Natural killer cell (primary cell): ENCODE measurements around the gene ZNF559. TPM values are rescaled to one million over a fixed set of nuclear protein-coding genes. Genes with fewer than 3 reads are reported as not detected.
A peak's percentile ranks its signal among the peaks of the same experiment; 100 is the strongest.

Source experiments
- ATAC-seq, 3 donors: fragments of 150-1000 bp in 2 of 3; fragments of 200-7000 bp in 1 of 3; cut with Tn5 transposase; 1 replicate in 1 of 3; 2 replicates in 2 of 3; pipeline ENCODE4 v1.10.0; 2021; ENCODE audit warnings: mild to moderate bottlenecking in 2 of 3, moderate library complexity in 2 of 3
- DNase-seq, 2 donors: peaks; one replicate each; pipeline versions ENCODE4 v3.0.0 to v3.0.0-alpha.2; 2013 to 2021; ENCODE audit warnings: mixed read lengths in 1 of 2
- H3K27ac ChIP-seq: one replicate; pipeline ENCODE4 v1.5.1; 2013; ENCODE audit warnings: mild to moderate bottlenecking, low read length
- H3K27me3 ChIP-seq: one replicate; pipeline ENCODE4 v1.6.1; 2013; ENCODE audit warnings: low read length; ENCODE audit not compliant: control insufficient read depth, insufficient read depth
- H3K36me3 ChIP-seq: one replicate; pipeline ENCODE4 v1.6.1; 2013; ENCODE audit warnings: low read length; ENCODE audit not compliant: control insufficient read depth, insufficient read depth
- H3K4me1 ChIP-seq: one replicate; pipeline ENCODE4 v1.6.1; 2013; ENCODE audit warnings: low read length; ENCODE audit not compliant: control insufficient read depth, insufficient read depth
- H3K4me3 ChIP-seq: one replicate; pipeline ENCODE4 v1.5.1; 2013; ENCODE audit warnings: low read length
- H3K9me3 ChIP-seq: one replicate; pipeline ENCODE4 v1.6.1; 2013; ENCODE audit warnings: low read length; ENCODE audit not compliant: control insufficient read depth, insufficient read depth
- H3K27ac Mint-ChIP-seq, 2 donors: one replicate each; pipeline ENCODE4 v1.8.0; 2022; ENCODE audit warnings: mild to moderate bottlenecking in 2 of 2, mixed read lengths in 2 of 2, moderate library complexity in 1 of 2
- H3K27me3 Mint-ChIP-seq, 2 donors: one replicate each; pipeline ENCODE4 v1.8.0; 2022; ENCODE audit warnings: low read depth in 2 of 2, mixed read lengths in 2 of 2
- H3K36me3 Mint-ChIP-seq: one replicate; pipeline ENCODE4 v1.8.0; 2022; ENCODE audit warnings: mixed read lengths
- H3K4me1 Mint-ChIP-seq, 2 donors: one replicate each; pipeline ENCODE4 v1.8.0; 2022; ENCODE audit warnings: mixed read lengths in 2 of 2
- H3K4me3 Mint-ChIP-seq: one replicate; pipeline ENCODE4 v1.8.0; 2022; ENCODE audit warnings: mild to moderate bottlenecking, moderate library complexity, mixed read lengths
- H3K9me3 Mint-ChIP-seq, 2 donors: one replicate each; pipeline ENCODE4 v1.8.0; 2022; ENCODE audit warnings: mixed read lengths in 2 of 2
- WGBS: methylation state at CpG from one replicate; pipeline ENCODE4 v1.1.7; 2013; ENCODE audit warnings: missing lambda C conversion rate; ENCODE audit not compliant: insufficient coverage; 5-methylcytosine and 5-hydroxymethylcytosine counted together
- intact Hi-C: fragments of 100-400 bp; cut with micrococcal nuclease; formaldehyde crosslinking; loops from one replicate; pipeline ENCODE4 v1.14.2; 2022
- total RNA-seq, 4 donors: library from RNA; stranded (reverse); fragments of 120-200 nt in 1 of 4; gene quantifications; one replicate each; pipeline versions ENCODE4 v1.2.3 to v1.2.4, GENCODE V29; 2013 to 2022
- TF ChIP-seq, protein P1 (sequence below): fragments of 200-600 bp; IDR thresholded peaks from one replicate; pipeline ENCODE4 v1.8.0; 2022; ENCODE audit warnings: antibody characterized with exemption

Gene ZNF559
- total RNA-seq, 3 donors from 2014 or later (not counting 1 experiment from before 2014, with no cell fraction given) = 10.0 to 20.5 (median 11.4) TPM

DNA sequence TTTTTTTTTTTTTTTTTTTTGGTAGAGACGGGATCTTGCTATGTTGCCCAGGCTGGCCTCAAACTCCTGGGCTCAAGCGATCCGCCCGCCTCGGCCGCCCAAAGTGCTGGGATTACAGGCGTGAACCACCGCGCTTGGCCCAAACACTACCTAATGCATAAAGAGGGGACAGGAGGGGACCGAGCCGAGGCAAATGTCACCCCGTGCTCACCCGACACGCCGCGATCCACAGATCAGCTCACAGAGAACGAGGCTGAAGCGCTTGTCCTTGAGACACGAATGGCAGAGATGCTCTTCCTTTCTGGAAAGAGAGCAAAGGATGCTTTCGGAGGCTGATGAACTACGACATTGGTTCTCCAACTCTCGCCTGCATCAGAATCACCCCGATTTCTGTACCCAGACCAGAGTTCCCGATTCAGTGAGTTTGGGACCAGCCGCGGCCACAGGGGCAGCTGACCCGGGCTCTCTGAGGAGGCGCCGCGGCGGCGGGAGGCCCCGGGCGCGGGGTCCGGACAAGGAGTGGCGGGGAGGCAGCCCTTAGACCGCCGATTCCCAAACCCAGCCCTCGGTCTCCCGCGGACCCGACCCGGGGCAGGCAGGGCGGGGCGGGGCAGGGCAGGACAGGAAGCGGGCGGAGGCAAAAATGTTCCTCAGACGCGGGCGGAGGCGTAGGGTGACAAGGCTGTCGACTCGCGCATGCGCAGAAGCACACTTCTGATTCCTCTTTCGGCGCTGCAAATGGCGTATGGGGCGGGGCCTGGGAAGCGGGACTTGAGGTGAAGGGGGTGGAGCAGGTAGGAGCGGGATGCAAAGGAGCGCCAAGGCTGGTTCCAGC, 14.6 kb upstream of the ZNF559 start, which contains the start of gene ZNF699:
ZNF699 (minus strand) TSS at position 700 of the 835 bp plus-strand sequence. CDS start 4,719 bp downstream, outside the sequence.
- TF ChIP-seq, protein P1, sequence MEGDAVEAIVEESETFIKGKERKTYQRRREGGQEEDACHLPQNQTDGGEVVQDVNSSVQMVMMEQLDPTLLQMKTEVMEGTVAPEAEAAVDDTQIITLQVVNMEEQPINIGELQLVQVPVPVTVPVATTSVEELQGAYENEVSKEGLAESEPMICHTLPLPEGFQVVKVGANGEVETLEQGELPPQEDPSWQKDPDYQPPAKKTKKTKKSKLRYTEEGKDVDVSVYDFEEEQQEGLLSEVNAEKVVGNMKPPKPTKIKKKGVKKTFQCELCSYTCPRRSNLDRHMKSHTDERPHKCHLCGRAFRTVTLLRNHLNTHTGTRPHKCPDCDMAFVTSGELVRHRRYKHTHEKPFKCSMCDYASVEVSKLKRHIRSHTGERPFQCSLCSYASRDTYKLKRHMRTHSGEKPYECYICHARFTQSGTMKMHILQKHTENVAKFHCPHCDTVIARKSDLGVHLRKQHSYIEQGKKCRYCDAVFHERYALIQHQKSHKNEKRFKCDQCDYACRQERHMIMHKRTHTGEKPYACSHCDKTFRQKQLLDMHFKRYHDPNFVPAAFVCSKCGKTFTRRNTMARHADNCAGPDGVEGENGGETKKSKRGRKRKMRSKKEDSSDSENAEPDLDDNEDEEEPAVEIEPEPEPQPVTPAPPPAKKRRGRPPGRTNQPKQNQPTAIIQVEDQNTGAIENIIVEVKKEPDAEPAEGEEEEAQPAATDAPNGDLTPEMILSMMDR = no peak

DNA sequence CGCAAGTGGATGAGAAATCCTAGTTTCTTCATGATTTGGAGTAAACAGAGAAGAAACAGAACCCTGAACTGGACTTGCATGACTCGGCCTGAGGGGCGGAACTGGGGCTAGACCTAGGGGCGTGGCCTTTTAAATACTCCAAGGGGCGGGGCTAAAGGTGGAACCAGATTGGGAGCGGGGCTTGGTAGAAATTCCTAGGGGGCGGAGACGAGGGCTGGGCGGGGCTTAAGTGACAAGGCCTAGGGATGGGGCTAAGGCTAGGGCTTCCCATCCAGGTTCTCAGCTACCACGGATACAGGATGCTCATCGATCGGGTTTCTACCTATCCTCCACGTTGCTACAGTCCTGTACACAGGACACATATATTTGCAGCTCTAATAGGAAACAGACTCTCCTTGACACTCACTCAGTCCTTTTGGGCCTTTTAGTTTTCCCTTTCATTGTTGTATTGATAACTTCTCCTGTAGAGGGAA, 14.0 kb upstream of the ZNF559 start:
- peak overlapping the region; percentile 89 for H3K4me3 Mint-ChIP-seq
- peak overlapping the region; percentile 96 to 99 for H3K27ac Mint-ChIP-seq
- H3K27ac ChIP-seq = peak overlapping the region; percentile 90
- H3K9me3 ChIP-seq = peaks cover 2% of the 10 kb centered on the region
- ATAC-seq (peak; percentile 72 to 81 (median 72)), DNase-seq (no peak)
- peak overlapping the region; percentile 94 for H3K4me3 ChIP-seq
- H3K9me3 Mint-ChIP-seq = no peaks in the 10 kb centered on the region
- TF ChIP-seq, protein P1 = no peak
- peaks cover 2% of the 10 kb centered on the region in 2 donors for H3K27me3 Mint-ChIP-seq
- peaks cover 27 to 44% of the 10 kb centered on the region in 2 donors for H3K4me1 Mint-ChIP-seq
- H3K36me3 Mint-ChIP-seq = peaks cover 3% of the 10 kb centered on the region
- H3K4me1 ChIP-seq = peaks cover 17% of the 10 kb centered on the region
- intact Hi-C loops = loop anchor here (1.0 to 5.0 kb wide), 3 partner anchors 14 to 486 kb away; partner anchors contain the start of genes ZNF317 and ZNF559
- no peaks in the 10 kb centered on the region for H3K36me3 ChIP-seq
- 13% methylated on average over 13 of the region's 13 CpGs for WGBS
- no peaks in the 10 kb centered on the region for H3K27me3 ChIP-seq

More for the DNA sequence above, 14.6 kb upstream of the ZNF559 start, which contains the start of gene ZNF699:
- H3K4me3 Mint-ChIP-seq = peak within 1 kb of the TSS; percentile 89
- WGBS = 1% methylated on average over 63 of the region's 63 CpGs
- peak within 1 kb of the TSS; percentile 96 to 99 for H3K27ac Mint-ChIP-seq
- ATAC-seq = peak; percentile 89 to 95 (median 90)
- peaks cover 17% of the 10 kb centered on the region for H3K4me1 ChIP-seq
- no peaks in the 10 kb centered on the region for H3K9me3 Mint-ChIP-seq
- no peaks in the 10 kb centered on the region for H3K27me3 Mint-ChIP-seq
- H3K9me3 ChIP-seq = peaks cover under 1% of the 10 kb centered on the region
- H3K27ac ChIP-seq = peak within 1 kb of the TSS; percentile 90
- H3K4me1 Mint-ChIP-seq = peaks cover 30 to 46% of the 10 kb centered on the region in 2 donors
- no peaks in the 10 kb centered on the region for H3K27me3 ChIP-seq
- H3K36me3 Mint-ChIP-seq = peaks cover 9% of the 10 kb centered on the region
- peak; percentile 96 to 100 for DNase-seq
- peak within 1 kb of the TSS; percentile 94 for H3K4me3 ChIP-seq
- peaks cover 3% of the 10 kb centered on the region for H3K36me3 ChIP-seq
- intact Hi-C loops = loop anchor here (1.0 to 5.0 kb wide), 3 partner anchors 15 to 487 kb away; partner anchors contain the start of genes ZNF317 and ZNF559

DNA sequence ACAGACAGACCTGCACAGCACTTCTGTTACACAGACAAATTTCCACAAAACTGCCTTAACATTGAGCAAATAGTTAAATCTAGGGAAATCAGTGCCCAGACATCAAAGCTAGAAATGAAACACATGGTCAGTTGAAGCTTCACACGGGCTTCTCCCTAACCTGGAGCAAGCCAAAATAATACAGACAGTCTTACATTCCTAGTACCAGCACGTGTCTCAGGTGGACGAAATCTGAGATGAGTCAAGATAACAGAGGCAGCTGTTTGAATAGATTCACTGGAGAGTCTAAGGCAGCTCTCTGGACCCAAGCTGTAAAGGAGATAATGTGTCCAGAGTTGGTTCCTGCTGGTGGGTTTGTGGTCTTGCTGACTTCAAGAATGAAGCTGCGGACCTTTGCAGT, 10.2 kb upstream of the ZNF559 start:
- Histone ChIP-seq H3K9me3 (peaks cover 2% of the 10 kb centered on the region), H3K27ac (no peak overlapping the region), H3K27me3 (no peaks in the 10 kb centered on the region), H3K4me3 (no peak overlapping the region), H3K4me1 (peaks cover 11% of the 10 kb centered on the region), H3K36me3 (no peaks in the 10 kb centered on the region)
- ATAC-seq = no peak
- no peak overlapping the region for H3K4me3 Mint-ChIP-seq
- no peaks in the 10 kb centered on the region for H3K9me3 Mint-ChIP-seq
- intact Hi-C loops = no loop called here
- 76% methylated on average over 4 of the region's 4 CpGs for WGBS
- peaks cover 9 to 22% of the 10 kb centered on the region in 2 donors for H3K4me1 Mint-ChIP-seq
- no peak for DNase-seq
- no peak overlapping the region for H3K27ac Mint-ChIP-seq
- H3K27me3 Mint-ChIP-seq = peaks cover 6 to 27% of the 10 kb centered on the region in 2 donors
- H3K36me3 Mint-ChIP-seq = no peaks in the 10 kb centered on the region
- TF ChIP-seq, protein P1 = no peak
